ENCODE results near the gene TP53I13. TPM values are rescaled to one million over a fixed set of nuclear protein-coding genes. Genes with fewer than 3 reads are reported as not detected.
A peak's percentile ranks its signal among the peaks of the same experiment; 100 is the strongest.

Gene TP53I13
- total RNA-seq, 2 experiments from 2014 or later = 20.8 to 27.5 TPM

- H4K20me1 ChIP-seq (ENCODE audit: insufficient read depth, low read length) = 0 out of 2 replicates have a peak, but pooled peaks cover 10% of the 10 kb centered on the region
- H3K27ac ChIP-seq (ENCODE audit: low read depth, low read length, poor library complexity, severe bottlenecking) = no peak overlapping the region
- no peak for TF ChIP-seq CTCF (conservative IDR thresholded peaks at IDR 0.05; ENCODE audit: low read length)
- no peak for TF ChIP-seq EZH2phosphoT487 (IDR thresholded peaks at IDR 0.05; ENCODE audit: borderline replicate concordance, low read depth, low read length)
- H3K36me3 ChIP-seq (ENCODE audit: insufficient read depth, low read length) = peaks cover 10% of the 10 kb centered on the region; the same call in 1 of the 2 replicates
- no peaks in the 10 kb centered on the region for H3K9me2 ChIP-seq (ENCODE audit: insufficient read depth, low read length)
- H3K4me1 ChIP-seq (ENCODE audit: insufficient read depth, low read length, poor library complexity, severe bottlenecking) = peaks cover 43% of the 10 kb centered on the region
- BruUV-seq (replicated peaks) = no TSS peak
- ChIA-PET CTCF (ENCODE audit: unreplicated experiment) (interaction anchor here (0.6 to 1.2 kb wide), 4 partner anchors 9 to 244 kb away, joined by 3 to 5 read pairs (median 4); partner anchors contain the start of gene CORO6), POLR2A (interaction anchor here (0.6 kb wide), 1 partner anchor 62 kb away, joined by 4 read pairs; no protein-coding TSS in a partner anchor)
- intact Hi-C loops (cut with micrococcal nuclease; ENCODE audit: unreplicated experiment) = loop anchor here (1.0 kb wide), 1 partner anchor 20 kb away; no protein-coding TSS in a partner anchor
- H3K4me3 ChIP-seq (ENCODE audit: low read depth, low read length, poor library complexity, severe bottlenecking) = no peak overlapping the region
- H2AFZ ChIP-seq (ENCODE audit: low read length) = no peak overlapping the region
- no peaks in the 10 kb centered on the region for H3K9me3 ChIP-seq (ENCODE audit: low read length)
- H3K79me2 ChIP-seq (ENCODE audit: insufficient read depth, low read depth, low read length) = no peaks in the 10 kb centered on the region
- no peak for DNase-seq (ENCODE audit: low spot score)
- H3K4me2 ChIP-seq (ENCODE audit: low read length) = peak overlapping the region; percentile 35; the same call in 1 of the 2 replicates
These were observed 45.4 kb downstream of the TP53I13 start for GRCh38 chr17:29613856-29614255.

GRCh38 chr17:29614349-29615047, 46.0 kb downstream of the TP53I13 start:
- Histone ChIP-seq H4K20me1 (ENCODE audit: insufficient read depth, low read length) (0 out of 2 replicates have a peak, but pooled peaks cover 10% of the 10 kb centered on the region), H3K4me3 (ENCODE audit: low read depth, low read length, poor library complexity, severe bottlenecking) (no peak overlapping the region), H3K9me3 (ENCODE audit: low read length) (no peaks in the 10 kb centered on the region), H3K36me3 (ENCODE audit: insufficient read depth, low read length) (peaks cover 5% of the 10 kb centered on the region; the same call in 1 of the 2 replicates), H3K9me2 (ENCODE audit: insufficient read depth, low read length) (no peaks in the 10 kb centered on the region), H2AFZ (ENCODE audit: low read length) (no peak overlapping the region), H3K79me2 (ENCODE audit: insufficient read depth, low read depth, low read length) (no peaks in the 10 kb centered on the region), H3K27ac (ENCODE audit: low read depth, low read length, poor library complexity, severe bottlenecking) (no peak overlapping the region), H3K4me1 (ENCODE audit: insufficient read depth, low read length, poor library complexity, severe bottlenecking) (peaks cover 43% of the 10 kb centered on the region), H3K4me2 (ENCODE audit: low read length) (peak overlapping the region; percentile 86; the same call in 1 of the 2 replicates)
- TSS peak; percentile 77 for BruUV-seq (replicated peaks)
- CTCF ChIA-PET (ENCODE audit: unreplicated experiment) = interaction anchor here (0.6 kb wide), 1 partner anchor 8 kb away, joined by 3 read pairs; the partner anchor contains the start of gene CORO6
- DNase-seq (ENCODE audit: low spot score) = no peak
- POLR2A ChIA-PET = no interaction called here
- TF ChIP-seq EZH2phosphoT487 (IDR thresholded peaks at IDR 0.05; ENCODE audit: borderline replicate concordance, low read depth, low read length) = no peak
- TF ChIP-seq CTCF (conservative IDR thresholded peaks at IDR 0.05; ENCODE audit: low read length) = no peak
- intact Hi-C loops (cut with micrococcal nuclease; ENCODE audit: unreplicated experiment) = loop anchor here (5.0 kb wide), 3 partner anchors 32 to 478 kb away; no protein-coding TSS in a partner anchor
